ENCODE data around the gene ESX1. TPM values are rescaled to one million over a fixed set of nuclear protein-coding genes. Genes with fewer than 3 reads are reported as not detected.
"Not testable (repeated sequence)": the region's sequence is repeated elsewhere in the genome, so short reads cannot be mapped to it uniquely, and the experiment has no call there.

The ESX1 gene
- total and polyA plus RNA-seq, 8 donors, result not detected

DNA sequence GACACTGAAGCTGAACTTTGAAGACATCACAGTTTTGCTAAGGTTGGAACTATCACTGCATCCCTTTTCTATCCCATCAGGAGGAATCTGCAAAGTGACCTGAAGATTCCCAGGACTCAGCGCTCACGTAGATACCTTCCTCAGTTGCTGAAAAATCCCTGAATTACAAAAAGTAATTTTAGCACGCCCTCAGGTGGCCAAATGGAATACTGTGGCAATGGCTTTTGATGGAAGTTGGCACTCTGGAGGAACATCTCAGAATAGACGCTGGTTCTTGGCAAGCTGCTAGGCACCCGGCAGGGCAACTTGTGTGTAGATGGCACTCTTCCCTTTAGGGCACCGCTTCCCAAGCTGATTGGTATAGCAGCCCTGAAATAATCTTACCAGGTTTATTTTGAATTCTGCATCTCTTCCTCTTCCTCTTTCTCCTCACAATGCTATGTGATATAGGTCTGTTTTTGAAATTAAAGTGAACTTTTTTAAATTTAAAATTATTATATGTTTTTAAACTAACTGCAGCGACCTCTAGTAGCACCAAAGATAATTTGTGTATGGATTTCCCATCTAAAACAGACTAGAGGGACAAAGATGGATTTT, 16.3 kb upstream of the ESX1 start:
- Histone ChIP-seq H3K27me3 (peaks cover 0 to 17% of the 10 kb centered on the region in 2 donors), H3K36me3 (no peaks in the 10 kb centered on the region), H3K4me3 (no peak overlapping the region), H3K4me1 (no peaks in the 10 kb centered on the region), H3K27ac (no peak overlapping the region), H3K9me3 (no peaks in the 10 kb centered on the region)
- TF ChIP-seq CTCF (IDR thresholded peaks at IDR 0.05), result peak; percentile 24 to 51
- peak in 1 of 4 donors; percentile 10 for DNase-seq
- intact Hi-C loops (cut with DNase I), result no loop called here
- peak; percentile 50 for ATAC-seq

DNA sequence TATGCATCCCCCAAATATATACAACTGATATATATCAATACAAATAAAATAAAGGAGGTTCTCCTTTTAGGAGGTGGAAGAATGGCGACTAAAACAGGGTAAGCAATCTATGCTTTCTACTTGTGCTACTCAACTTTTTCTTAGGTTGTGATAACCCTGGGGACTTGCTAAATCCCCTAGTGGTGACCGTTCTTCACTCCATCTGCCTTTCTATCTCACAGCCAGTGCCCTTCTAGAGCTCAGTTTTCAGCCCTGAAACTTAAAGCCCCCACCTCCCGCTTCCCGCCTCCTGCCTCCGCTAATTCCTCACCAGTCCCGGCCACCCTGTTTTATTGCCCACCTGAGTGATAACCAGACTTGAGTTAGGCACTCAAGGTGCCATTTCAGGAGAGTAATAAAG, 15.5 kb upstream of the ESX1 start:
- Histone ChIP-seq H3K9me3 (no peaks in the 10 kb centered on the region), H3K27me3 (peaks cover 0 to 17% of the 10 kb centered on the region in 2 donors), H3K4me3 (no peak overlapping the region), H3K27ac (no peak overlapping the region), H3K36me3 (no peaks in the 10 kb centered on the region), H3K4me1 (no peaks in the 10 kb centered on the region)
- intact Hi-C loops (cut with DNase I), result no loop called here
- ATAC-seq (no peak), DNase-seq (no peak)
- no peak for TF ChIP-seq CTCF (IDR thresholded peaks at IDR 0.05)

DNA sequence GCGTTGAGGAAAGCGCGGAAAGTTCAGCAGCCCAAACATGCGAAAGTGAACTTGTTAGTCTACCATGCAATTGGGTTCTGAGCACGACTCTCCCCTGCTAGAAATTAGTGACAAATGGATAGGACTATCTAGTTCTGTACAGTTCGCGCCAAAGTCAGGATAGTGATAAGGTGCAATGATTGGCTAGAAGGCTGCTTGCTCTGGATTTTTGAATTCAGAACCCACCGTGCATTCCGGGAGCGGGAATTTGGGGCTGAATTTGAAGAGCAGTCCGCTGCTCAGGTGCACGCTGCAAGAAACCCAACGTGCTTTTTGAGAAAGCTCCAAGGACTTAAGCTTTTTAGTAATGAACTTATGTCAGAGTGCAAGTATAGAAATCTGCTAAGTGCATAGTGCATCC, 732 bp upstream of the ESX1 start:
- Histone ChIP-seq H3K27me3 (peaks cover 40 to 59% of the 10 kb centered on the region in 2 donors), H3K27ac (no peak overlapping the region), H3K9me3 (no peaks in the 10 kb centered on the region), H3K4me1 (no peaks in the 10 kb centered on the region), H3K36me3 (no peaks in the 10 kb centered on the region), H3K4me3 (no peak overlapping the region)
- ATAC-seq, result no peak
- intact Hi-C loops (cut with DNase I), result no loop called here
- no peak for DNase-seq
- TF ChIP-seq CTCF (IDR thresholded peaks at IDR 0.05), result no peak

- TF ChIP-seq CTCF (IDR thresholded peaks at IDR 0.05), result no peak
- intact Hi-C loops (cut with DNase I), result no loop called here
- no peak for ATAC-seq
- Histone ChIP-seq H3K4me3 (no peak overlapping the region), H3K36me3 (no peaks in the 10 kb centered on the region), H3K4me1 (no peaks in the 10 kb centered on the region), H3K27ac (no peak overlapping the region), H3K9me3 (no peaks in the 10 kb centered on the region), H3K27me3 (peaks cover 36 to 59% of the 10 kb centered on the region in 2 donors)
- DNase-seq, result no peak
Observed at GRCh38 chrX:104253567-104254441, 929 bp downstream of the ESX1 start.

DNA sequence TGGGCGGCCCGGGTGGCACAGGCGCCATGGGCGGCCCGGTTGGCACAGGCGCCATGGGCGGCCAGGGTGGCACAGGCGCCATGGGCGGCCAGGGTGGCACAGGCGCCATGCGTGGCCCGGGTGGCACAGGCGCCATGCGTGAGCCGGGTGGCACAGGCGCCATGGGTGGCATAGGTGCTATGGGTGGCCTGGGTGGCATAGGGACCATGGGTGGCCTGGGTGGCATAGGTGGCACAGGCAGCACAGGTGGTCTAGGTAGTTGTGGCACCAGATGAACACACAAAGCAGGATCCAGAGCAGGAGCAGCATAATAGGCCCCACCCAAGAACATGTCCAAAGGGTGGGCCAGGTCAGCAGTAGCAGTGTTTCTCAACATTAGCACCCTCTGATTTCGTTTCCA, 4.3 kb downstream of the ESX1 start:
- no peaks in the 10 kb centered on the region for H3K4me1 ChIP-seq
- H3K4me3 ChIP-seq, result no peak overlapping the region
- H3K9me3 ChIP-seq, result no peaks in the 10 kb centered on the region
- DNase-seq (no peak), ATAC-seq (no peak)
- intact Hi-C loops (cut with DNase I), result no loop called here
- no peak for TF ChIP-seq CTCF (IDR thresholded peaks at IDR 0.05)
- H3K36me3 ChIP-seq, result no peaks in the 10 kb centered on the region
- H3K27me3 ChIP-seq, result peaks cover 35 to 39% of the 10 kb centered on the region in 2 donors
- no peak overlapping the region for H3K27ac ChIP-seq

DNA sequence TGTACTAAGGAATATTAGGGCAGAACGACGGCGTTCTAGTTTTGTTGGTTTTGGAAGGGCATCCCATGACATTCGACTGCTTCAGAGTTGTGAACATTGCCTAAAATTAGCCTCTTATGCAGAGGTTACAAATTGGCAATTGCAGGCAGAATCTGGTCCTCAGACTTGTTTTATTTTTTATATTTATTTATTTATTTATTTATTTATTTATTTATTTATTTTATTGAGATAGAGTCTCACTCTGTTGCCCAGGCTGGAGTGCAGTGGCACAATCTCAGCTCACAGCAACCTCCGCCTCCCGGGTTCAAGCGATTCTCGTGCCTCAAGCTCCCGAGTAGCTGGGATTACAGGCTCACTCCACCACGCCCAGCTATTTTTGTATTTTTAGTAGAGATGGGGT, 24.7 kb downstream of the ESX1 start:
- DNase-seq; ATAC-seq; H3K4me3 ChIP-seq; H3K27ac ChIP-seq; intact Hi-C loops (cut with DNase I); H3K4me1 ChIP-seq; H3K9me3 ChIP-seq; H3K27me3 ChIP-seq; H3K36me3 ChIP-seq: not testable (repeated sequence)
